MM.1S (cell line): ENCODE results near the gene GNAQ.

Source experiments
- CTCF ChIP-seq: fragments of 300-600 bp; sonication (generic); IDR thresholded peaks from 2 replicates; pipeline ENCODE4 v1.5.1; 2016; ENCODE audit warnings: antibody characterized with exemption, low read length, mixed read lengths
- EZH2 ChIP-seq: fragments of 300-600 bp; sonication (generic); optimal IDR thresholded peaks from 2 replicates; pipeline ENCODE3; 2017; ENCODE audit warnings: low read depth, mild to moderate bottlenecking, antibody characterized with exemption, low read length, mixed read lengths
- EZH2phosphoT487 ChIP-seq: fragments of 300-600 bp; sonication (generic); IDR thresholded peaks from 2 replicates; pipeline ENCODE4 v1.6.1; 2018; ENCODE audit warnings: antibody characterized with exemption, low read length

- TF ChIP-seq CTCF (no peak), EZH2 (no peak), EZH2phosphoT487 (no peak)
Measured at GRCh38 chr9:77830618-77831285, 200.9 kb downstream of the GNAQ start.
